ENCODE measurements around the gene SPON1. TPM values are rescaled to one million over a fixed set of nuclear protein-coding genes. Genes with fewer than 3 reads are reported as not detected.

SPON1 gene
- 0.29 and 0.66 TPM in 2 replicates for total RNA-seq

DNA sequence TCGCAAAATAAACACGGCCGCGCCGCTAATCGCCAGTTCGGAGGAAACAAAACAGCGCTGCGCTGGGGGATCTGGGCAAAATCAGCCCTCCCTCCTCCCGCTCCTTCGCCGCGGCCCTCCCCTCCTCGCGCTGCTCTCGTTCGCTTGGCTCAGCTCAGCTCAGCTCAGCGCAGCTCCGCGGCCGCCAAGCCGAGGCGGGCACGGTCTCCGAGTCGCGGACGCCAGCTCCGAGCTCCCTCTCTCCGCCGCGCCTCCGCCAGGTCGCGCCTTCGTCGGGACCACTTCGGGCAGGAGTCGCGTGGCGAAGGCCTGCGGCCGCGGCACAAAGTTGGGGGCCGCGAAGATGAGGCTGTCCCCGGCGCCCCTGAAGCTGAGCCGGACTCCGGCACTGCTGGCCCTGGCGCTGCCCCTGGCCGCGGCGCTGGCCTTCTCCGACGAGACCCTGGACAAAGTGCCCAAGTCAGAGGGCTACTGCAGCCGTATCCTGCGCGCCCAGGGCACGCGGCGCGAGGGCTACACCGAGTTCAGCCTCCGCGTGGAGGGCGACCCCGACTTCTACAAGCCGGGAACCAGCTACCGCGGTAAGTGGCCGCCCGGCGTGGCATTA is at the start of gene SPON1:
SPON1 (plus strand) TSS at position 162 of the 607 bp plus-strand sequence; CDS start at position 344, 182 bp downstream.

Small RNA genes lying within 50 kb of the gene (small RNA-seq; reads per million reads assigned to genes)
- gene RNA5SP332 (ENCODE audit: low replicate concordance) = not detected

Measured in placental pericyte (primary cell).